Activated effector memory CD4-positive, alpha-beta T cell treated with Interleukin-2 at 50 U/mL for 16 hours (primary cell): ENCODE results near the gene CCSER1.

ENCODE experiments used
- DNase-seq: peaks from one replicate; pipeline ENCODE4 v3.0.0-alpha.2; 2020

CCSER1 gene

GRCh38 chr4:91630054-91630453 is 1502.9 kb downstream of the CCSER1 start:
- DNase-seq = no peak

GRCh38 chr4:91630764-91631163 is 1503.6 kb downstream of the CCSER1 start:
- no peak for DNase-seq

GRCh38 chr4:91631335-91631734 is 1504.1 kb downstream of the CCSER1 start:
- no peak for DNase-seq

- DNase-seq = no peak
Measured at GRCh38 chr4:91636083-91636482, 1508.9 kb downstream of the CCSER1 start.
